GM18868 (cell line): Measurements from ENCODE around the gene GPC1.
"Not testable (repeated sequence)": the region's sequence is repeated elsewhere in the genome, so short reads cannot be mapped to it uniquely, and the experiment has no call there.

Experiments used
- ATAC-seq: cut with Tn5 transposase; IDR thresholded peaks from one replicate; pipeline ENCODE4 v1.9.1; 2021; ENCODE audit warnings: mild to moderate bottlenecking, moderate library complexity; ENCODE audit not compliant: unreplicated experiment

GPC1 gene

GRCh38 chr2:240494194-240494793 lies 58.8 kb downstream of the GPC1 start:
- no peak for ATAC-seq

DNA sequence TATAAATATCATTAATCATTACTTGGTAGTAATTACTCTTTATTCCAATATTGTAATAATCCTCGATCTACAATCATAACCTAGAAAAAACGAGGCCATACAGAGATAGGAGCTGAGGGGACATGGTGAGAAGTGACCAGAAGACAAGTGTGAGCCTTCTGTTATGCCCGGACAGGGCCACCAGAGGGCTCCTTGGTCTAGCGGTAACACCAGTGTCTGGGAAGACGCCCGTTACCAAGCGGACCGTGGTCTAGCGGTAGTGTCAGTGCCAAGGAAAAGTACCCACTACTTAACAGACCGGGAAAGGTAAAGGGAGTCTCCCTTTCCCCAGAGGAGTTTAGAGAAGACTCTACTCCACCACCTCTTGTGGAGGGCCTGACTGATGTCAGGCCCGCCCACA lies 59.5 kb downstream of the GPC1 start:
- ATAC-seq = not testable (repeated sequence)

DNA sequence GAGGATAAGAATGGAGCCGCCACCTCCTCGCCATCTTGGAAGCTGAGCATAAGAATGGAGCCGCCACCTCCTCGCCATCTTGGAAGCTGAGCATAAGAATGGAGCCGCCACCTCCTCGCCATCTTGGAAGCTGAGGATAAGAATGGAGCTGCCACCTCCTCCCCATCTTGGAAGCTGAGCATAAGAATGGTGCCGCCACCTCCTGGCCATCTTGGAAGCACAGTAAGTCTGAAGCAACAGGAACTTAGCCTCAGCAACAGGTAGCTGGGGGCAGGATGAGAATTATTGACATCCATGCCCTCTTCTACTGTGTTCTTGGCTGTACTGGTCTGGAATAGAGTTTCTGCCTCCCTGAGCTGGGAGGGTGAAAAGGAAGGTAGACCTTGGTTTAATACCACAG lies 61.6 kb downstream of the GPC1 start:
- not testable (repeated sequence) for ATAC-seq

GRCh38 chr2:240498171-240498957 lies 62.9 kb downstream of the GPC1 start:
- no peak for ATAC-seq

DNA sequence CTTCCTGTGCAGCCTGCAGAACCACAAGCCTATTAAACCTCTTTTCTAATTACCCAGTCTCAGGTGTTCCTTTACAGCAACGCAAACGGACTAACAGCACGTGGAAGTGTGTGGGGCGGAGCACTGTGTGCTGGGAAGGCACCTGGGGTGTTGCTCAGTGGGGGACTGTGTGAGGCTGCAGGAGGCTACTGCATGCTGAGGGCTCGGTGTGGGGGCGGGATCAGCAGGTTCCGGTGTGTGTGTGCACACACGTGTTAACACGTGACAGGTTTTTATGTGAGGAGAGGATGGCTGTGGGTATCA lies 63.4 kb downstream of the GPC1 start:
- ATAC-seq = no peak

DNA sequence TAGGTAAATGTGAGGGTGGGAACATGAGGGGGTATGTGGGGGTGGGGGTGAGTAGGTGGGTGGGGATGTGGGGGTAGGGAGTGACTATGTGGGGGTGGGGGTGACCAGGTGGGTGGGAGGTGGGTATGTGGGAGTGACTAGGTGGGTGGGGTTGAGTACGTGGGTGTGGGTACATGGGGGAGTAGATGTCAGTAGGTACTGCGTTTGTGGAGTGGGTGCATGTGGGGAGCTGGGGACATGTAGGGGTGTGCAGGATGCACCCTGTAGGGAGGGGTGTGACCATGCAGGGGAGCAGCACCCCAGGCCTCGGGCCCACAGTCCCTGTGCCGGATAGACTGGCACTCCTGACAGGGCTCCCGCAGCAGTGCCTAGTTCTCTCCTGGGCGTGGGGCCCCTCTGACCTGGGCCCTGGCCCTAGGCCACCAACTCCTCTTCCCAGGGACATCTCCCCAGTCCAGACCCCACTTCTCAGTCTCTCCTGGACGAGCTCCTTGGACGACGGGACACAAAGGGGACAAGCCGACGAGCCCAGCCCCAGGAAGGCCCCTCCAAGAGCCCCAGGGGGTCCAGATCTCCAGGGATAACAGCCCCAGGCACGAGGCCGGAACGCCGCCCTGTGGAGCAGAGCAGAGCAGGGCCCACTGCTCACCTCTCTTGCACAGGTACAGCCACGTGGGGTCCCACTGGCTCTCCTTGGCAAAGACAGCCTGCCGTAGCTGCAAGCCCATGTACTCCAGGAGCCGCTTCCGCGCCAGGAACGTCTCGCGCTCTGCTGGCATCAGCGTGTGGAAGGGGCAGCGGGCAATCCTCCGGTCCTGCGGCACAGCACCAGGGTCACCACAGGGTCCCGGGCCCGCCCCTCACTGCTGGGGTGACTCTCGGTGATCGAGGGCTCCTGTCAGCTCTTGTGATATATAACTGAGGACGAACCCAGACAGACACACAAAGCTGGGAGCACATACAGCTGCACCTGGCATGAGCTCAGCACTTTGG lies 64.1 kb downstream of the GPC1 start:
- ATAC-seq = no peak

DNA sequence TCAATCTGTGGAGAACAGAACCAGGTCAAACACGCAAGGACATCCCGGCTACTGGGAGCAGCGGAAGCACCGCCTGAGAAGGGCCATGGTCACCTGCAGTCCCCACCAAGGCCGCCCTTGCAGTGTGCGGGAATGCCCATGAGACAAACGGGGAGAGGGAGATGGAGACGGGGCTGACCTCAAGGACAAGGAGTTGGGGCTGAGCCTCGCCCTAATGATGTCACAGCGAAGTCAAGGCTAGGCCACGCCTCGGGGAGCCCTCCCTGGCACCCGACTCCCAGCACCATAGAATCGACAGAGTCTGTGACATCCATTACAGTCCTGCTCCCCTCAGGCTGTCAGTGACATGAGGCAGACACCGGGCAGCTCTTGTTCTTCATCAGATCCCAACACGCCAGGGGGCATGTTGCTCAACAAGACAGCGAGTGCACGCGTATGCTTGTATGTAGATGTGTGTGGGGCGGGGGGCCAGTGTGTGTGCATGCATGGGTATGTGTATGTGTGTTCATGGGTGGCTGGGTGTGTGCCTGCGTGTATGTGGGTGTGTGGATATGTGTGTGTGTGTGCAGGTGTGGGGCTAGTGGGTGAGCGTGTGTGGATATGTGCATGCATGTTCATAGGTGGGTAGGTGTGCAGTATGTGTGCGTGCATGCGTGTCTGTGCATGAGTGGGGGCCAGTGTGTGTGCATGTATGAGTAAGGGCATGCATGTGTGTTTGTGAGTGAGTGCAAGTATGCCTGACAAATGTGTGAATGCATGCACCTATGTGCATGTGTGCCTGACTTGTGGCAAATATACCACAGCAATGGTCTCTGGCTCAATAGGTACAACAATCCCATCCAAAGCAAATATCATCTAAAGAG lies 65.3 kb downstream of the GPC1 start:
- ATAC-seq = no peak

- ATAC-seq = no peak
These were observed 66.1 kb downstream of the GPC1 start for GRCh38 chr2:240501531-240501991.

GRCh38 chr2:240502059-240502429 lies 66.6 kb downstream of the GPC1 start:
- no peak for ATAC-seq

- no peak for ATAC-seq
These were observed 67.1 kb downstream of the GPC1 start for GRCh38 chr2:240502430-240503121.

- no peak for ATAC-seq
These were observed 67.9 kb downstream of the GPC1 start for GRCh38 chr2:240503375-240503774.

- no peak for ATAC-seq
These were observed 68.4 kb downstream of the GPC1 start for GRCh38 chr2:240503848-240504247.

DNA sequence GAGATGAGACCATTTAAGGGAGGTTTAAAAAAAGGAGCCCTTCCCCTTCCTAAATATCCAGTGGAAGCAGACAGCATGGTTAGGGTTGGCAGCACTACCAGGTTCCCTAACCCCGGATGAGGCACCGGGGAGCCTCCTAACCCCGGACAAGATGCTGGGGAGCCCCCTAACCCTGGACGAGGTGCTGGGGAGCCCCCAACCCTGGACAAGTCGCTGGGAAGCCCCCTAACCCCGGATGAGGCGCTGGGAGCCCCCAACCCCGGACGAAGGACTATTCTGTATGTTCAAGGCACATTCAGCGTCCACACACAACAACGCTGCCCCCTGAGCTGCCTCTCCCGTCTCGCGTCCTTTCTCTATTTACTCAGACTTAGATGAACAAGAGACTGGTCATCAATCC lies 70.4 kb downstream of the GPC1 start:
- no peak for ATAC-seq

DNA sequence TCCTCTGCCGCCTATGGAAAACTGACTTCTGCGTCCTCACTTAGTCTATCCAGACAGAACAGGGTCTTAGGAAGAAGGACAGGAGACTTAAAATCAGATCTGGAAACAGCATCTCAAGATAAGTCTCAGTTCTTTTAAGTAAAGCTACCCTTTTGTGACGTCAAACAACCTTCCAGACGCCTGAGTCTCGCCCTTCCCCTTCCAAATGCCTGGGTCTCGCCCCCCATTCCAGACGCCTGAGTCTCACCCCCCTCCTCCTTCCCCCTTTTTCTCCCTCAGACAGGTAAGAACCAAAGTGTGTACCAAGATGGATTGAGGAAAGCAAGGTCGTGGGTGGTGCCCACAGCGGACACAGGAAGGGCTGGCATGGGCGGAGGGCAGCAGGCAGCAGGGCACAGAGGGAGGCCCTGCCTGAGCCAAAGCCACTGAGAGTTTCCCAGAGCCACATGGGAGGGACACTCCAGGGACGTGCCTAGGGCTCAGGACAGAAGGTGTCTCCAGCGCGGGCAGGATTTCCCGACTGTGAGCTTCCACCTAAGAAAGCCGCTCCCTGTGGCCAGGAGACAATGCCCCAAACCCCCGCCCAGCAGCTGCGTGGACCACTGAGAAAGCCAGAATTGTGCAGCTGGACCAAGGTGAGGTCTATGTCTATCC lies 71.1 kb downstream of the GPC1 start:
- ATAC-seq = no peak

GRCh38 chr2:240507060-240507777 lies 71.8 kb downstream of the GPC1 start:
- no peak for ATAC-seq

DNA sequence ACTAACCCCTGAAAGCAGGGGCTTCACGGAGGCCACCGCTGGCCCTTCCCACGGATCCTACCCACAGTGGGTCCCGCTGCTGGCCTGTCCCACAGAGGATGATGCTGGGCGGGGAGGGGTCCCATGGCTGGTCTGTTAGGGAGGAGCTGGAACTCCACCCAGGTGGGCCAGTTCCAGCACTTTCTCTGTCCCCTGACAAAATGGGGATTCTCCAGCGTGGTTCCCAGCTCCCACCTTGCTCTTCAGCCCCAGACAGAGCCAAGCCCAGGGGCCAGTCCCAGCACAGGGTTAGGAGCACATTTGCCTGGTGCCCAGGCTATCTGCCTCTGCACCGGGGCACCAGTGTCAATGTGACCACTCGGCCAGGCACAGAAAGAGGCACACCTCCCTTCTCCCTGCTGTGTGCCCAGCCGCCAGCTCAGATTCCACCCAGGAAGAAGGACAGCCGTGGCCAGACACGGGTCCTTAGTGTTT lies 72.4 kb downstream of the GPC1 start:
- no peak for ATAC-seq

GRCh38 chr2:240508832-240509545 lies 73.5 kb downstream of the GPC1 start:
- ATAC-seq = no peak
